Glomerular visceral epithelial cell (primary cell): Measurements from ENCODE around the gene LGR6.

Source experiments
- DNase-seq: peaks from one replicate; pipeline ENCODE4 v3.0.0-alpha.2; 2016; ENCODE audit errors: extremely low spot score

The LGR6 gene

DNA sequence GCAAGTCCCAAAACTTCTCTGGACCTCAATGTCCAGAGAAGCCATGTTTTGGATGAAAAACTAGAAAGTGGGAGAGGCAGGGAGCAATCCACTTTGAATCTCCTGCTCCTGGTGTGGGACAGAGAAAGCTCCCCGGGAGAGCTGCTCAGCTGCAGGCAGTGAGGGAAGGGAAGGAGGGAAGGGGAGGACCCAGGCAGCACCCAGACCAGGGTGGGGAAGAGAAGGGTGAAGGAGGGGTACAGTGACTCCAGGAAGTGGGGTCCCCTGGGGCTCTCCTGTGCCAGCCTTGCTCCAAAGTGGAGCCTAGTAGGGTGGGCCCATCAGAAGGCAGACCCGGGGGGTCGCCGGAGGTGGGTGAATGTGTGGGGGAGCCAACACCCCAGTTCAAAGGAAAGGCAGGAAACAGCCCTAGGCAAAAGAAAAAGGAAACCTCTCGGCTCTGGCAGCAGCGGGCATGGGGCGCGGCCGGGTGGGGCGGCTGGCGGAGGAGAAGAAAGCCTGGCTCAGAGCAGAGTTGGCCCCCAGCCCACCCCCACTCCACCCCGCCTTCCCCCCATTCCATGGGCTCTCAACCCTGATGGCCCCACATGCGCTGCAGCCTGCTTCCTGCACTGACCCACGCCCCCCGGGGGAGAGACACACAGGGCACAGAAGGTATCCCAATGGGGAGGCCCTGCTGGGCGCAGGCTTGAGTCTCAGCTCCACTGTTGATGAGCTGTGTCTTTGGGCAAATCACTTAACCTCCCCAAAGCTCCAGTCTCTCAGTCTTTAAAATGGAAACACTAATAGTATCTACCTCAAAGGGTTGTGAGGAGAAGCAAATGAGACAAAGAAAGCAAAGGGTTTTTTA lies 5.7 kb downstream of the LGR6 start:
- no peak for DNase-seq

DNA sequence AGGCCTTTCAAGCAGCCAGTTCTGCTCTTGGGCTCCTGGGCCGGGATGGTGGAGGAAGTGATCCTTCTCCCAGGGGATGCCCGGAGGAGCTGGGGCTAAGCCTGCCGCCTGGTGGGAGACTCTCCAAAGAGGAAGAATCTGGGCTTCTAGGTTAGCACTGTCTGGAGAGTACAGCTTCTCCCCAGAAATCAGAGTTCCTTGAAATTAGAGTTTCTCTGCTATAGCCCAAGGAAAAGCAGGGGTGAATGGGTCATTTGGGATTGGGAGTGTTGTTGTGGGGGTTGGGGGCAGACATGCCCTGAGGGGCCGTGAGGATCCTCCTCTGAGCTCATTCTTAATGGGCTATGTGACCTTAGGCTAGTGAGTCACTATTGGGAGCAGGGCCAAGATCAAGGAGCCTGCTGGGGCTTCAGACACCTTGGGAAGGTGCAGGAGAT lies 6.5 kb downstream of the LGR6 start:
- peak; percentile 61 for DNase-seq

DNA sequence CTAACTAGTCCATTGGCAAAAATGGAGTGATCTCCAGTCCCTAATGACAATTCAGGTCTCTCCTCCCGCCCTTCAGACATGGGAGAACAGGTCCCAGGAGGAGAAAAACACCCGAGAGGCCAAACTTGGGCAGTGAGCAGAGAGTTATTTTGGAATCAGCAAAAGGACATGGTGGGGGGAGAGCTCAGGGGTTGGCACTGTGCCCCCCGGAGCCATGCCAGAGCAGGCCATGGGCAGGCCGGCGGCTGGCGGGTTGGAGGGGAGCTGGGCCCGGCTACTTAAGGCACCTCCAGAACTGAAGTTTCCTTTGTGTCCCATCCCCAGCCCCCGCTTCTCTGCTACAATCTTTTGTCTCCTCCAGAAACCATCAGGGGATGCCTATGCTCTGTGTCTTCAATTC lies 7.1 kb downstream of the LGR6 start:
- DNase-seq = no peak

DNA sequence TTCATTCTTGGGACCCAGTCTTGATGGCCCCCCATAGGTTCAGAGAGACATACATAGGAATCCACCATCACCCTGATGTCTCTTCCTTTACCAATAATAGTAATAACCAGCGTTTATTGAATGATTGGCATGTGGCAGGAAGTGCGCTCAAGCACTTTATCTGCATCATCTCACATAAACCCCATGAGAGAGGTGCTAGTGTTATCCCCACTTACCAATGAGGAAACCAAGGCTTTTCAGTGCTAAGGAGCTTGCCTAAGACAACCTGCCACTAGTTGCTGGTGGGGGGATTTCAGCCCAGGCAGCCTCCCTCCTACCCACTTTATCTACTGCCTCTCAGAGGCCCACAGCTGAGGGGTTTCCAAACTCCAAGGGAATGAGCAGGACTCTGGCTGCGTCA lies 7.7 kb downstream of the LGR6 start:
- no peak for DNase-seq

DNA sequence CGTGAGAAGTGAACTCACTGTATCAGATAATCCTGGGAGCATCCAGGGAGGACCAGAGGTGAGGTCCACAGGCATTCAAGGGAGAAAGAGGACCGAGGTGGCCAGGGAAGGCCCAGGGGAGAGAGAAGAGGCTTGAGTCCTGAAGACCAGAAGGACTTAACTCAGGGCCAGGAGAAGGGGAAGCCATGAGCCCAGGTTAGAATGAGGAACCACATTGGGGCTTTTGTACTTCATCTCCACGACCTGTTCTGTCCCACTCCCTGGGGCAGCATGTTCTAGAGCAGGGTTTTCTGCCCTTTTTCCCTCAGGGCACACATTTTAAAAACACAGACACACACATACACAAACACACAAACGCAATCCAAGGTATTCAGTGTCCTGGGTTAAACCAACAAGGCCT lies 8.4 kb downstream of the LGR6 start:
- no peak for DNase-seq

DNA sequence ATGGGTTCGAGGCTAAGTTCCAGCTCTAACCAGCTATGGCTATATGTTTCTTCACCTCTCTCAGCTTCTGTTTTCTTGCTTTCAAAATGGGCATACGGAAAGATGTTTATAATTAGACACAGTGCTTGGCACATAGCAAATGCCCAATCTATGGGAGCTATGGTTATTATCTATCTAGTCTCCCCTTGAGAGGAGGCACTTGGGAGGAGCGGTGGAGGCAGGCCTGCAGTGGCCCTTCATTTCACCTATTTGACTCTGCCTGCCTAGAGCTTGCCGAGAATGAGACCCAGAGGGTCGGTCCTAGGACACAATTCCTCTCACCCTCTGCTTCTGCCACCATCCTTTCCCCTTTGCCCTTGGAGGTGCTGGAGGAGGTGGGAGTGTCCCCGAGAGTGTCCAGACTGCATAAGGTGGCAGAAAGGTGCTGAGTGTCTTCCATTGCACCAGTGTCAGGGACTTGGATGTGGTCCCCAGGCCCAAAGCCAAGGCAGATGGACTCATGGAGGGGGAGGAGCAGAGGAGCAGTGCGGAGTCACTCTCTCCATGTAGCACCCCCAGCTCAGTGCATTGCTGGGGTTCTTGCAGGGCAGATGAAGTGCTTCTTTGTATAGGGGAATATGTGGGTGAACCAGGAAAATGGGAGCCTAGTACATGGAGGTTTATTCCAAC lies 9.0 kb downstream of the LGR6 start:
- no peak for DNase-seq

DNA sequence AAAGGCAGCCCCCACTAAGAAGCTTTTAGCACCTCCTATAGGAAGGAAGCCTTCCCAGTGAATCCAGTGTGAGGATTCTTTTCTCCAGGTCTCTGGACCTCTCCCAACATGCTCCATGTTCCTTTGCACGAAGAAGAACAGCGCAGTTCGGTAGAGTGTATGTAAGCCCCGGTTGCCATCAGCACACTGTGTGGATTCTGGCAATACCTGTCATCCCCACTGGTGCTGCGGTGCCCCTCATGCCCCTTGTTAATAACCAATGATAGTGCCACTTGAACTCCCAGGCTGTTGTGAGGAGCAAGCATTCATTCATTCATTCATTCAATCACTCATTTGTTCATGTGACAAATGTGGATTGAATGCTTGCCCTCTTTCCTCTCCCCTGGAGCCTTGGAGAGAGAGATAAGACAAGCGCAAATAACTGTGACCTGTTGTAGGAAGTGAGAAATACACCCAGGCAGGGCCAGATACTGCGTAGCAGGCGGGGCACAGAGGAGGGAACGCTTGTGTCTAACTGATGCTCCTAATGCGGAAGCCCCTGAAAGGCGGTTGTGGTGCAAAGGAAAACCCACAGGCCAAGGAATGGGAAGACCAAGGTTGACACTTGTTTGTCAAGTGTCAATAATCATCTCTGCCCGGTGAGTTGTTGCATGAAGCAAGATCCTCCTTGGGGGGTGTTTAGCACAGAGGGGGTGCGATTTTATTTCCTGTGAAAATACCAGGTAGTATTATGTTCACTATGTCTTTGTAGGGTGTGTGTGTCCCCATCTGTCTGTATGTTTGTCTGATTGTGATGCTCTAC lies 9.8 kb downstream of the LGR6 start:
- DNase-seq = no peak

DNA sequence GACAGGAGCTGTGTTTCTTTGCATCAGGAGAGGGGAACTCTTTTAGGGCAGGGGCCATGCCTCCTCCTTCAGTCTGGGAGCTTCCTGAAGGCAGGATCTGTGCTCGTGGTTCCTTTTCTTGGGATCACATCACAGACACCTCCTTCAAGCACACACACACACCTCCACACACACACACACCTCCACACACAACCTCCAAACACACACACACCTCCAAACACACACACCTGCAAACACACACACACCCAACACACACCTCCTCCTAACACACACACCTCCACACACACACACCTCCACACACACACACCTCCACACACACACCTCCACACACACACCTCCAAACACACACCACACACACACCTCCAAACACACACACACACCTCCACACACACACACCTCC lies 10.5 kb downstream of the LGR6 start:
- no peak for DNase-seq

DNA sequence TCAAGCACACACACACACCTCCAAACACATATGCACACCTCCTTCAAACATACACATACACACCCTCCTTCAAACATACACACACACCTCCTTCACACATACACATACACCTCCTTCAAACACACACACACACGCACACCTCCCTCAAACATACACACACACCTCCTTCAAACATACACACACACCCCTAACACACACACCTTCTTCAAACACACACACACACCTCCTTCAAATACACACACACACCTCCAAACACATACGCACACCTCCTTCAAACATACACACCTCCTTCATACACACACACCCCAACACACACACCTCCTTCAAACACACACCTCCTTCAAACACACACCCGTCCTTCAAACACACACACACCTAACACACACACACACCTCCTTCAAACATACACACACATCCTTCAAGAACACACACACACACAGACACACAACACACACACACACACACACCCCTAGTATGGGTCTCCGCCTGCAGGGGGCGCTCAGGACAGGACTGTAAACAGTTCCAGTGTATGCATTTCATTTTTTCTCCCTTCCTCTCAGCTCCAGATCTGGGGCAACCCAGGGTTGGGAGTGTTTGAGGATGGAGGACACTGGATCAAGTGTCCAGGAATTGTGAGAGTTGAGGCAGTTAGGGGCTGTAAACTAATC lies 12.1 kb downstream of the LGR6 start:
- DNase-seq = no peak

DNA sequence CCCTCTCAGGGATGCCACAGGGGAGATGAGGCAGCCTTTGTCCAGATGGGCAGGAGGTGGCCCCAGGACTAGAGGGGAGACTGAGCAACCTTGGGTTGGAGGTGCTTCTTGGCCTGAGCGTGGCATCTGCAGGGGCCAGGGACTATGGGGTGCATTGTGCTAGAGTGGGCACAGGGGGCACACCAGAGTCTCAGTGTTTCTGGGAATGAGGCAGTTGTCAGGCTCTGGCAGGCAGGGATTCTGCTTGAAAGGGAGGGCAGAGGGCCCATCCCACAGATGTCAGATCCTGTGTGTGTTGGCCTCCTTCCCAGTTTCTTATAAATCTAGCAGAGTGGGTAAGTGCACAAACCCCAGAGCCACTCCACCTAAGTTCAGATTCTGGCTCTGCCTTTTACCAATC lies 13.7 kb downstream of the LGR6 start:
- peak; percentile 69 for DNase-seq

DNA sequence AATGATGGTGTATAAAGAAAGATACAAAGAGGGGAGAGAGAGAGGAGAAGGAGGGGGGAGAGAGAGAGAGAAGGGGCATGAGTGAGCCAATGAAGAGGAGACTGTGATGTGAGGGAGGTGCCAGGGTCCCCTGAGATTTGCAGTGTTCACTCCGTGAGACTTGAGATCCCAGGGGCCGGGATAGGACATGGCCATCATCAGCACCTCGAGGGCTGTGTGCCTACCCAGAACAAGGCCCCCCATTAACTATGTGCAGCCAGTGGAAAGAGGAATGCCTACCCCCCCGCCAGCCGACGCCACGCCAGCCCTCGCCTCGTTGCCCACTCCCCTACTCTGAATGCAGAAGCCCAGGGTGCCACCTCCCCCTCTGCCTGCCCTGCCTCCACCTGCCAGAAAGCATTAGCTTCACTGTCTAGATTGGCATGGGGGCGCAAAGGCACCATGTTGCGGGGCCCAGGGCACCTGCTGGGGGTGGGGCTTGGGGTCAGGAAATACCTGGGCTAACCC lies 14.8 kb downstream of the LGR6 start:
- no peak for DNase-seq

DNA sequence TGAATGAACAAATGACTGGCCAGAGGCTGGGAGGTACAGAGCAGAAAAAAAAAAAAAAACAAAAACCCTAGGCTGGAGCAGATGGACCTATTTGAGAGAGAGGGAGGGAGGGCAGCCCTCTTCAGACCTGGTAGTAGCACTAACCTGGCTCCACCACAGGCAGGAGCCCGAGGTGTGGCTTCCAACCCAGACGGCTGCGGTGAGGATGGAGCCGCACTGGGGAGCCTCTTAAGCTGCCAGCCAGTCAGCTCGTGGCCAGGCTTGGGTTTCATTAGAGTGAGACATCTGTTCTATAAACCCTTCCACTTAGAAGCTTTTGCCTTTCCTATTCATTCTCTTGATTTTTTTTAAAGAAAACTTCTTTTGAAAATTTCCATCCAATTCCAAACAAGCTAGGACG lies 16.8 kb downstream of the LGR6 start:
- DNase-seq = peak; percentile 60

DNA sequence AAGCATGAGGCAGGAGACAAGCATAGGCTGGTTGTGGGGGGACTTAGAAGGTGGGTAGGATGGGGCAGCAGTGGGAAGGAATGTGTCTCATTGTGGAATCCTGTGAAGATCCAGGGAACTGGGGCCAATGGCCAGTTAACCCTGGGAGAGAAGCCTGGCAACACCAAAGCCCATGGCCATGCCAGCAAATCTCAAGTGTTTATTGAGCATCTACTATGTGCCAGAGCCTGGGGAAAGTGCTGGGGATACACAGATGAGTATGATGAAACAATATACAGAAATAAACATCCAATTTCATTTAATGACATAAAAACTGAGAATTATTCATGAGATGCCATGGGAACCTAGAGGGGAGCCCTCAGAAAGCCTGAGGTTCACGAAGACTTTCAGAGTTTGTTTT lies 17.4 kb downstream of the LGR6 start:
- no peak for DNase-seq

DNA sequence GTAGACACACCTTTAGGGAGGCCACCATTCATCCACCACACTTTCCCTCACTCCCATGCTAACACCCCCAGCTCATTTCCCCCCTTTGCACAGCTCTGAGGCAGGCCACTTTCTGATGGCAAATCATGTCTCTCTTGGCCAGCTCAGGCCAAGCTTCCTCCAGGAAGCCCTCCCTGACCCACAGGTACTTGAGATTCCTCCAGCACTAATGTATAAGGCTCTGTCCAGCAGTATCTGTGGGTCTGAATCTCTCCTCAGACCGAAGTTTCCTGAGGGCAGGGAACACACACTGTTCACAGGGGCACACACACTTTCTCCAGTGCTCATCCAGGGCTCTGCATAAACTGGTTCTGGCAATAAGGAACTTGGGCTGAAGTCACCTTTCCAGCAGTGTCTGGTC lies 19.2 kb downstream of the LGR6 start:
- no peak for DNase-seq

DNA sequence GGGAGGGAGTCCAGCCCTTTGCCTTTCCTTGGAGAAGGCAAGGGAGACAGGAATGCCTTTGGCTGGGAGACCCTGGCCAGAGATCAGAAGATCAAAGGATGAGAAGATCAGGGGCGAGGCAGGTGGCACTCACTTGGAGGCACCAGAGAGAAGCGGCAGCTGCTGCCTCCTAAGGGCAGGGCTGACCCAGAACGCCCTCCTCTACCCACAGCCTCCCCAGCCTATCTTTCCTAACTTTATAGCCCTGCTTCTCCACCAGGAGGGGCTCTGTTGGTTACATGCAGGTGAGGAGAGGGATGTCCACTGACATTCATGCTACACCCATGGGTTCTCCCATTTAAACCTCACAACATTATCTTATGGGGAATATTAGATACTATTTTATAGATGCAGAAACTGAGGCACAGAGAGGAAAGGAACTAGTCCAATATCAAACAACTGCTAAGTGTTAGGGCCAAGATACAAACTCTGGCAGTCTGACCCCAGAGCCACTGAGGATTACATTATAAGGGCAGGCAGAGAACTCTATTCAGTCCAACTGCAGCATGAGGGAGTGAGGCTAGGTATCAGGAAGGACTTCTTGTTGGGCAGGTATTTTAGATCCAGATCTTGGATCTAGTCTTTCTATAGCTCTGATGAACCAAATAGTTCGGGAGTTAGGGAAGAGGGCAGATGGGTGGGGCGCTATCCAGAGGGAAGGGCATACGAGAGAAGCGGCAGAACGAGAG lies 19.9 kb downstream of the LGR6 start:
- DNase-seq = no peak

DNA sequence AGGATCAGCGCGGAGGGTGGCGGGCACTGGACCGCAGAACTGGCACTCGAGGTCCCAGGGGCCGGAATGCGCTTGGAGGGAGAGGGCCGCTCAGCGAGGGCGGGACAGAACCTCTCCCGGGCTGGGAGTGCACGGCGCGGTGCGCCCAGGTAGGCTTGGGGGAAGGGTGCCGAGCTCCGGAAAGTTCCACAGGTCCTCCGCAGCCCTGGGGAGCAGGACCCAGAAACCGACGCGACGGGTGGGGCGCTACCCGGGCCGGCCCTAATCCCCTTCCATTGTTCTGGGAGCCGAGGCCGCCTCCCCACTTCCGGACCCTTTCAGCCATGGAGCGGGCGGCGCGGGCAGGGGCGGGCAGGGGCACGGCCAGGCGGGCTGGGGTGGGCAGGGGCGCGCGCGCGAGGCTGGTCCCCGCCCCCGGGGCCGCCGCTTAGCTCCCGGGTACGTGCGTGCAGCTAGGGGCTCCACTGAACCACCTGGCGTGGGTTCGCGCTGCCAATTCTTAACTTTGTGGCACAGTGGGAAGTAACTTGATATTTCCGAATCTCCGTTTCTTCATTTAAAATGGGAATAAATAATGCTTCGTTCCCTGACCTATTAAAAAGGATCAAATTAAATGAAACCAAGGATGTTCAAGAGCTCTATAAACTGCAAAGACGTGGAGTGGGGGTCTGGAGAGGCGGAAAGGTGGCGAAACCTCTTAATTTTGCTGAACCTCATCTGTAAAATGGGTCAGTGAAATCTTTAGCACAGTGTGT lies 20.7 kb downstream of the LGR6 start:
- no peak for DNase-seq

DNA sequence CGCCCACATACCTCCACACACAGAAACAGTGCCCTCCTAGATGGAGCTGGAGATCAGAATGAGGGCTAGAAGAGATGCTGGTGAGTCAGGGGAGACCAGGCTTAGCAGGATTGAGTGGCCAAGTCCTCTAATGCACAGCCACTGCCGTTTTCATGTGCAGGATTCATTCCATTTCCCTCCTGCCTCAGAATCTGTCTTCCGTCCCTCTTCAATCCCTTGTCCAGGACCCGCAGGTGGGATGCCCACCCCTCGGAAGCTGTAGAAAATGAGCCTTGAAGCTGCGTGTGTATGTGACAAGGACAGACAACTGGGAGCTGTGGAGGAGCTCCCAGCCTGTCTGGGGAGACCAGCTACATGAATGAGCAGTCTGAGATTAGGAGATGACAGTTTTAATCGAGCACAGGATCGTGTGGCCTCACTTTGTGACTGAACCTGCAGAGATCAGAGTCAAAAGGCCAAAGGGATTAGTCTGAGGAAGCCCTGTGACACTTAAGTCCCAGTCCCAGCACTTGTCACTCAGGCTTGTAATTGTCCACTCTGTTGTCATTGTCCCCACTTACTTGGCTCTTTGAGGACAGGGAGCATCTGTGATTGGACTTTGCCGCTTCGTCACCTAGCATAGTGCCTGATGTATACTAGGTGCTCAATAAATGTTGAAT lies 22.0 kb downstream of the LGR6 start:
- no peak for DNase-seq

DNA sequence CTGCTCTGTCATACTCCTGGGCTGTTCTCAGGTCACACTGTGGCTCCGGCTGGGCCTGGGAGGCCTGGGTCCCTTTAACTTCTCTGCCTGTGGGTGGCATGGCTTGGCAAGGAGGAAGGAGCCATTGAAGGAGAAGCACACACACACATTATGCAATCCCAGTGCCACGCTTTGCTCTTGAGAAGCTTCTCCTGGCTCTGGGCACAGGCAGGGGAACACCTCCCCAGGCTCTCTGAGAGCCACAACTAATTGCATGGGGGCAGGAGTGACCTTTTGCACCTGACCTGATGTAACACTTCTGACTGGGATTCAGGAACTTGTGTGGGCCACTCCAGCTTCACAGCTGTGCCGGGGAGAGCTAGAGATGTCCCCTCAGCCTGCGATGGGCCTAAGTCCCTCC lies 23.1 kb downstream of the LGR6 start:
- DNase-seq = no peak

DNA sequence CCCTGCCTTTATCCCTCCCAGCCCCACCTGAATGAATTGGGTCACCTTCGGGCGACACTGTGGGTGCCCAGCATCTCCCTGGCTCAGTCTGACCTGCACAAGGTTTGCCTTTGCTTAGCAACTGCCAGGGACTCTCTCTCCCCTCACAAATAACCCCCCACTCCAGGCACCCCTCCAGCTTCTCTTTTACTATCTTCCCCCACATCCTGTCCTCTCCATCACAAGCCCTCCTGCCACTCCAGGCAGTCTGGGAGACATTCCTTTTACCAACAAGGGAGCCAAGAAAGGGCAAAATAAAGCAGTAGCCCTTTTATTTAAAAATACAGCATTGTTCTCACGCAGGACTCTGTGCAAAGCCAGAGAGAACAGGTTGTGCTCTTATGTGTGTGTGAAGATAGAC lies 23.9 kb downstream of the LGR6 start:
- DNase-seq = no peak

DNA sequence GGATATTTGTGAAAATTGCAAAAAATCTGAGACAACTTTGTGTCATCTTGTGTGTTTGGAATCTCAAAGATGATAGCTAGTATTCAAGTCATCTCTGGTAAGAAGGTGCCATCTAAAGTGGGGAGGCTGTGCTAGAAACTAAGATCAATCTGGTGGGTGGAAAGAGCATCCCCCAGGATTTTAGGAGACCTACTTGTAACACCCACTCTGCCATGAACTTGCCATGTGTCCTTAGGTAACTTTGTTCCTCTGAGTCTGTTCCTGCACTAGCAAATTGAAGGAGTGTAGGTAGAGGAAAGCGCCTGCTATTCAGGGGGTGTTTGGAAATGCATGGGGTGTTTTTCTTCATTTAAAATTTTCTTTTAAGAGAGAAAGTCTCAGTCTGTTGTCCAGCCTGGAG lies 24.4 kb downstream of the LGR6 start:
- no peak for DNase-seq
